ENCODE data around the gene CELF4.

Gene CELF4

DNA sequence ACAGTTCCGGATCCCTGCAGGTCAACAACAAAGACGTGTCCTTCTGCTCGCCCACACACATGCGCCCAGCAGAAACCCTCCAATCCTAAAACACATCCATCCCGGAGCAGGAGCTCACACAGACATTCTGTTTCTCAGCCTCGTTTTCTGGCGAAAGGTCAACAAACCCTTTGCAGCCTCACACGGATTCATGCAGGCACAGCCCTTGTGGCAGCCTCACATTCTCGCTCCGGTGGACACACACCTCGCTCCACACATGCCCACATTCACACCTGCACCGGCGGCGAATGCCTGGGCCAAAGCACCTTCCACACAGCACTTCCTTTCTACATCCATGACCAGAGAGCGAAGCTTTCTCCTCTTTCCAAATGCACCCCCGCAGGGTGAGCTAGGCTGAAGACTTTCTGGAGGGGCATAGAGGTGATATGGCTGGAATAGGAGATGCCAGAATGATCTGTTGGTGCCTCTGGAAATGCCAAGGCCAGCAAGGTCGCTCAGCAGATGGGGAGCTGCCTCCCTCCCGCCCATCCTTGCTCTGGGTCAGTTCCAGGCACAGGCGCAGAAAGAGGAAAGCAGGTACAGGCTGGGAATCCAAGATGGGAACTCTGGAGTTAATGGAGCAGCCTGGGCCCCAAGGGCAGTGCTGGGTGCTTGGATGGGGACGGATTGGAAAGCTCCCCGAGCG is 88.8 kb downstream of the CELF4 start:
- H3K4me3 ChIP-seq (ENCODE audit: insufficient read depth, low read length, poor library complexity, severe bottlenecking): no peak overlapping the region
- no peak overlapping the region for H2AFZ ChIP-seq (ENCODE audit: low read depth, low read length, severe bottlenecking)
- no peak overlapping the region for H3K4me2 ChIP-seq (ENCODE audit: low read depth, low read length, poor library complexity, severe bottlenecking)
- no peak overlapping the region for H3K9ac ChIP-seq (ENCODE audit: low read length)
- H3K27ac ChIP-seq (ENCODE audit: low read depth, low read length): no peak overlapping the region
- no peaks in the 10 kb centered on the region for H3K79me2 ChIP-seq (ENCODE audit: insufficient read depth, low read length)
- H3K27me3 ChIP-seq (ENCODE audit: low read length): no peaks in the 10 kb centered on the region
- no peaks in the 10 kb centered on the region for H4K20me1 ChIP-seq (ENCODE audit: low read depth, low read length)
- no peaks in the 10 kb centered on the region for H3F3A ChIP-seq (ENCODE audit: insufficient read depth)
- TF ChIP-seq EZH2phosphoT487 (conservative IDR thresholded peaks at IDR 0.05; ENCODE audit: low read length) (no peak), CTCF (IDR thresholded peaks at IDR 0.05; ENCODE audit: insufficient read depth, low read length, poor library complexity, severe bottlenecking) (peak; percentile 8)
- no peaks in the 10 kb centered on the region for H3K36me3 ChIP-seq (ENCODE audit: low read length)
- no peaks in the 10 kb centered on the region for H3K9me3 ChIP-seq (ENCODE audit: insufficient read depth, low read length)
- no peaks in the 10 kb centered on the region for H3K9me2 ChIP-seq (replicated peaks; ENCODE audit: insufficient read depth, low read length)

DNA sequence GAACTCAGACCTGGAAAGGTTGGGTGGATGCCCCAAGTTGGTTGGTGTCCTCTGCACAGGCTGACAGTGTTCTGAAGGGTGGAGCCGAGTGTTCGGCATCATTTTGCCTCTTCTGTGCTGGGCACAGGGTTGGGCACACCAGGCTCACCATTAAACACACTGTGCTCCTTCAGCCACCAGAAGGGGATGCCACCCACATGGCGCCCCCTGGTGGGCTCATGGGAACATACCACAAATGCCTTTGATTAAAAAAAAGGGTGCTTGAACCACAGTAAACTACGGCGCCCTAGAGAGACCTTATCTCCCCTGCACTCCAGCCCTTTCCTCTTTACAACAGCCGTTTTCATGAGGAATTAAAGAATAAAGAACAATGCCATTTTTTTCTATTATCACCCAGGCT is 89.4 kb downstream of the CELF4 start:
- Histone ChIP-seq H3K36me3 (ENCODE audit: low read length) (no peaks in the 10 kb centered on the region), H3K9me2 (replicated peaks; ENCODE audit: insufficient read depth, low read length) (no peaks in the 10 kb centered on the region), H3K27me3 (ENCODE audit: low read length) (no peaks in the 10 kb centered on the region), H3K27ac (ENCODE audit: low read depth, low read length) (no peak overlapping the region), H3K4me3 (ENCODE audit: insufficient read depth, low read length, poor library complexity, severe bottlenecking) (no peak overlapping the region), H2AFZ (ENCODE audit: low read depth, low read length, severe bottlenecking) (no peak overlapping the region), H3K9ac (ENCODE audit: low read length) (no peak overlapping the region), H3F3A (ENCODE audit: insufficient read depth) (no peaks in the 10 kb centered on the region), H3K79me2 (ENCODE audit: insufficient read depth, low read length) (no peaks in the 10 kb centered on the region), H3K9me3 (ENCODE audit: insufficient read depth, low read length) (no peaks in the 10 kb centered on the region), H4K20me1 (ENCODE audit: low read depth, low read length) (no peaks in the 10 kb centered on the region), H3K4me2 (ENCODE audit: low read depth, low read length, poor library complexity, severe bottlenecking) (no peak overlapping the region)
- TF ChIP-seq EZH2phosphoT487 (conservative IDR thresholded peaks at IDR 0.05; ENCODE audit: low read length) (no peak), CTCF (IDR thresholded peaks at IDR 0.05; ENCODE audit: insufficient read depth, low read length, poor library complexity, severe bottlenecking) (peak; percentile 59)

GRCh38 chr18:37473195-37473840 is 92.3 kb downstream of the CELF4 start:
- no peaks in the 10 kb centered on the region for H3F3A ChIP-seq (ENCODE audit: insufficient read depth)
- H3K79me2 ChIP-seq (ENCODE audit: insufficient read depth, low read length): no peaks in the 10 kb centered on the region
- no peaks in the 10 kb centered on the region for H3K36me3 ChIP-seq (ENCODE audit: low read length)
- no peaks in the 10 kb centered on the region for H4K20me1 ChIP-seq (ENCODE audit: low read depth, low read length)
- H2AFZ ChIP-seq (ENCODE audit: low read depth, low read length, severe bottlenecking): no peak overlapping the region
- no peaks in the 10 kb centered on the region for H3K27me3 ChIP-seq (ENCODE audit: low read length)
- no peak overlapping the region for H3K4me3 ChIP-seq (ENCODE audit: insufficient read depth, low read length, poor library complexity, severe bottlenecking)
- no peak overlapping the region for H3K27ac ChIP-seq (ENCODE audit: low read depth, low read length)
- H3K4me2 ChIP-seq (ENCODE audit: low read depth, low read length, poor library complexity, severe bottlenecking): no peak overlapping the region
- no peak overlapping the region for H3K9ac ChIP-seq (ENCODE audit: low read length)
- TF ChIP-seq EZH2phosphoT487 (conservative IDR thresholded peaks at IDR 0.05; ENCODE audit: low read length) (no peak), CTCF (IDR thresholded peaks at IDR 0.05; ENCODE audit: insufficient read depth, low read length, poor library complexity, severe bottlenecking) (no peak)
- H3K9me3 ChIP-seq (ENCODE audit: insufficient read depth, low read length): no peaks in the 10 kb centered on the region
- H3K9me2 ChIP-seq (replicated peaks; ENCODE audit: insufficient read depth, low read length): no peaks in the 10 kb centered on the region
